NCI-H526 treated with DMSO at 0.1 percent for 48 hours (cell line): ENCODE measurements around the gene ZNF597.
"Not testable (repeated sequence)": the region's sequence is repeated elsewhere in the genome, so short reads cannot be mapped to it uniquely, and the experiment has no call there.

Experiments
- DNase-seq: peaks from one replicate; lab custom pipeline; 2025; lab: John Stamatoyannopoulos, UW

The ZNF597 gene

DNA sequence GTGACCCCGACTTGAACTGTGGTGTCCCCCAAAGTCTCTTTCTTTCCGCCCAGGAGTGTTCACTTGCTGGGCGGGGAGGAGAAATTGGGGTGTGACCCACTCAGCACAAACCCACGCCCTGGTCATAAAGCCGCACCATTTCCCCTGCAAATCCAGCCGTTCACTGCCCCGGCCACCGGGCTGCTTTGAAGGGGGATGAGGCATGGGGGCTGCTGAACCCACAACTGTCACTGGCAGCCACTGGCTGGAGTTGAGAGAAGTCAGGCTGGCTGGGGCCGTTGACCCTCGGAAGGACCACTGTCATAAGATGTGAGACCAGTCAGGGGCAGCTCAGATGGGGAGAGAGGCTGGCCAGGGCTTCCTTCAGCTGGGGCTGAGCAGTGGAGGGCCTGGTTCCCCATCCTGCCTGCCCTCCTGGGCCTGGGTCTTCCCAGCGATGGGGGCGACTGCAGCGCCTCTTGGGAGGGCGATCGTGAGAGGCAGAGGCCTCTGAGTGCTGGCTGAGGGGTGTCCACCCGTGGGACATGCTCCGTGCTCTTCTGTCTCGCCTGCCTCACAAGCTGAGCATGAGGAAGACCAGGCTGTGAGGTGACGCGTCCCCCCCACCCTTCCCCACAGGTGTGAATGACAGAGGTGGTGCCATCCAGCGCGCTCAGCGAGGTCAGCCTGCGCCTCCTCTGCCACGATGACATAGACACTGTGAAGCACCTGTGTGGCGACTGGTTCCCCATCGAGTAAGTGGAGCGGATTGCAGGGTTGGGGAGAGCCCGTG is 32.5 kb upstream of the ZNF597 start:
- DNase-seq, result no peak

DNA sequence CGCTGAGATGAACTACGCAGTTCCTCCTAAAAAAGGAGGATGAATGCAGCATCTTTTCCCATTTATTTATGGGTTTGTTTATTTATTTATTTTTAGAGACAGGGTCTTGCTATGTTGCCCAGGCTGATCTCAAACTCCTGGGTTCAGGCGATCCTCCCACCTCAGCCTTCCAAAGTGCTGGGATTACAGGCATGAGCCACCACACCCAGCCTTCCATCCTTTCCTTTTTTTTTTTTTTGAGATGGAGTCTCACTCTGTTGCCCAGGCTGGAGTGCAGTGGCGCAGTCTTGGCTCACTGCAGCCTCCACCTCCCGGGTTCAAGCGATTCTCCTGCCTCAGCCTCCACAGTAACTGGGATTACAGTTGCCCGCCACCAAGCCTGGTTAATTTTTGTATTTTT is 31.6 kb upstream of the ZNF597 start:
- not testable (repeated sequence) for DNase-seq

DNA sequence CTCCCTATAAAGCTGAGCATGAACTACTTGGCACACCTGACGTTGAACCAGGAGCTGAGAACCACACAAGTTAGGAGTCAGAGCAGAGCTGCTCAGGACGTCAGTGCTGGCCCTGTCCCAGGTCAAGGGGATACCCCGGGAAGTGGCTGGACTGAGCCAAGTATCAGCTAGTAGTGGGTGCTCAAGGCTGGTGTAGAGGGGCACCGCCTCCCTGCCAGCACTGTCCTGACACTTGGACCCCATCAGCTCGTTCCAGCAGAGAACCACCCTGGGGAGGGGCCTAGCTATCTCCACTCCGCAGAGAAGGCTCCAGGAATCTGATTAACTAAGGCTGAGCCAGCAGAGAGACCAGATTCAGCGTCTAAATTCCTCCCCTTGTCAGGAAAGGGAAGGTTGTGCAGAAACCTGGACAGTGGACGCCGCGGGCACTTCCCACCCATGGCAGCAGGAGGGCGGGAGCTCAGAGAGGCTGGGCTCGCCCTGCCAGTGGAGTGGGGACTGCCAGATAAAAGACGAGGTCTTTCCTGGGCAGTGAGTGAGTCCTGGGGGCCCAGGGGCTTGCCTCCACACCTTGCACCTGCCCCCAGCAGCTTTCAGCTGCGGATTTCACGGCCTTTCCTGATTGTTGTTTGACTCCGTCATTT is 31.0 kb upstream of the ZNF597 start:
- no peak for DNase-seq

DNA sequence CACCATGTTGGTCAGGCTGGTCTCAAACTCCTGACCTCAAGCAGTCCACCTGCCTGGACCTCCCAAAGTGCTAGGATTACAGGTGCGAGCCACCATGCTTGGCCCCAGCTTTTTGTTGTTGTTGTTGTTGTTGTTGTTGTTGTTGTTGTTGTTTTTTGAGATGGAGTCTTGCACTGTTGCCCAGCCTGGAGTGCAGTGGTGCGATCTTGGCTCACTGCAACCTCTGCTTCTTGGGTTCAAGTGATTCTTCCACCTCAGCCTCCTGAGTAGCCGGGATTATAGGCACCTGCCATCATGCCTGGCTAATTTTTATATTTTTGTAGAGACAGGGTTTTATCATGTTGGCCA is 30.3 kb upstream of the ZNF597 start:
- DNase-seq, result not testable (repeated sequence)

DNA sequence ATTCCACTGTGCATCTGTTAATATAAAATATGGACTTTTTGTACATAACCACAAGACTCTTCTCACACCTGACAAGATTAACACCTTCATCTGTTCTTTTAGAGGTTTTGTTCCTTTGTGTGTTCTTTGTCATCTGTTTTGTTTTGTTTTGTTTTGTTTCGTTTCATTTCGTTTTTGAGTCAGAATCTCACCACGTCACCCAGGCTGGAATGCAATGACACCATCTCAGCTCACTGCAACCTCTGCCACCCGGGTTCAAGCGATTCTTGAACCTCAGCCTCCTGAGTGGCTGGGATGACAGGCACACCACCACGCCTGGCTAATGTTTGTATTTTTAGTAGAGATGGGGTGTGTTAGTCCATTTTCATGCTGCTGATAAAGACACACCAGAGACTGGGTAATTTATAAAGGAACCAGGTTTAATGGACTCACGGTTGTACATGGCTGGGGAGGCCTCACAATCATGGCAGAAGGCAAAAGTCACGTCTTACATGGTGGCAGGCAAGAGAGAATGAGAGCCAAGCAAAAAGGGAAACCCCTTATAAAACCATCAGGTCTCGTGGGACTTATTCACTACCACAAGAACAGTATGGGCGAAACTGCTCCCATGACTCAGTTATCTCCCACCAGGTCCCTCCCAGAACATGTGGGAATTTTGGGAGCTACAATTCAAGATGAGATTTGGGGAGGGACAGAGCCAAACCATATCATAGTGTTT is 29.7 kb upstream of the ZNF597 start:
- no peak for DNase-seq

DNA sequence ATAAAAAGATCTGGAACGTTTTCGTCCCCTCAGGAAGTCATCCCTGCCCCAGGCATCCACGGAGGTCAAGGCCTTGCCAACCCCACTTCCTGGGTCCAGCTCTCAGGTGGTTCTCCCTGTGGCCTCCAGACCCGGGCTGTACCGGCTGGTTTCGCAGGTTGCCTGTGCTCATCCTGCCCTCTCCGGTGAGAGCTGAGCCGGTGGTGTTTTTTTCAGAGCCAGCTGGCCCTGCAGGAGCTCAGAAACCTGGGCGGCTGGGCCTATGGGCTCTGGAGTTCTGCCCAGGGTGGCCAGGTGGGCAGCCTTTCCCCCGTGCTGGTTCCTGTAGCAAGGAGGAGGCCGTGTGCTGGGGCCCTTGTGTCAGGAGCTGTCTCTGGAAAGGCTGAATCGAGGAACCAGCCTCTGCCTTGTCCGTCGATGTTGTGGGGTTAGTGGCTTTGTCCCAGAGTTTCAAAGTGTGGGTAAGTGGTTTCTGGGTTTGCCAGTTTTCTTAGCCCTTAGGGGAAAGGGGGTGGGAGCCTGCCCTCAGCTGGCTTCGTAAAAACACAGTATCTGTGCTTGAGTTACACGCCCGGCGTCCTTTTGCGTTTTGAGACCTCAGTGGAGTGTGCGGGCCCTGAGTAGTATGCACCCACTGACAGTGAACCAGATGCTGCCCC is 28.3 kb upstream of the ZNF597 start:
- no peak for DNase-seq

DNA sequence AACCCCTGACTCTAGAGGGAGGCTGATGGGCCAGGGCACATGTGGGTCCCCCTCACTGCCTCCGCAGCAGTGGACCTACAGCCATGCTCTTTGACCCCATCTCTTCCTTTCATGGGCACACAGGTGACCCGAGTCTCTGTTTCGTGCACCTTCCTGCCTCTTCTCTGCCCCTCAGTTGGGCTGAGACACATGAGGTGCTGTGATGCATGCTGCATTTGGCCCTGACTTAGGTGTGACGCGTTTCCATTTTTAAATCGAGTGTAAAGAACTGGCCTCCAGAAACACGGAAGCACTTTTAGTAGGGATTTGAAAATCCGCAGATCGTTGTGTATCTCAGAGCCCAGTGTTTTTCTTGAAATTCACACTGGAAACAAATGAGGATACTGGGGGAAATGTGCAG is 27.4 kb upstream of the ZNF597 start:
- DNase-seq, result no peak

DNA sequence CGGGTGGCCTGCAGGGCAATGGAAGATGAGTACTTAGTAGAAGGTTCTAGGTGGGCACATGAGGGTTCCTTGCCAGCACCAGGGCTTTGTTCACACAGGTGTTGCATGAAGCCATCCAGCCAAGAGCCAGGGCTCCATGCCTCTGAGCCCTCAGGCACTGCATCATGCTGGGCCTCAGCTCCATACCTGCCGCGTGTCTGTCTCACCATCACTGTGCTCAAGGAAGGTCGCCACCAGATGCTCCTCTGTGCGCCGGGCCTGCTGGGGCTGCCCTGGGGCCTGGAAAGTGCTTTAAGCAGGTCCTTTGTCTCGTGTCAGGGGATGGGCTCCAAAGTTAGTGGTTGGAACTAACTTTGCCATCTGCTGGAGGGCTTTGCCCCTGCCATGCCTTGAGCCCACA is 26.4 kb upstream of the ZNF597 start:
- DNase-seq, result no peak

DNA sequence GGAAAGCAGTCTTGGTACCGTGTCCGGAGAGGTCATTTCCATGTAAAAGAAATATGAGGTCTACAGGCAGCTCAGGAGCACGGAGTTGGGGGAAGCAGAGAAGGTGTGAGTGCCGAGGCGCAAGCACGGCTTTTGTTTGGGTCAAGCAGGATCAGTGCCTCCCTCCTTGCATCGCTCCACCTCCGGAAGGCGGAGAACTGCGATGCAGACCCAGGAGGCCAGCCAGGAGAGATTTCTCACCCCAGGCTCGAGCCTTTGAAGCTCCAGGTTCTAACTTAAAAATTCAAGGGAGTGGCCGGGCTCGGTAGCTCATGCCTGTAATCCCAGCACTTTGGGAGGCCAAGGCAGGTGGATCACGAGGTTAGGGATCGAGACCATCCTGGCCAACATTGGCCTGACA is 25.2 kb upstream of the ZNF597 start:
- DNase-seq, result no peak

DNA sequence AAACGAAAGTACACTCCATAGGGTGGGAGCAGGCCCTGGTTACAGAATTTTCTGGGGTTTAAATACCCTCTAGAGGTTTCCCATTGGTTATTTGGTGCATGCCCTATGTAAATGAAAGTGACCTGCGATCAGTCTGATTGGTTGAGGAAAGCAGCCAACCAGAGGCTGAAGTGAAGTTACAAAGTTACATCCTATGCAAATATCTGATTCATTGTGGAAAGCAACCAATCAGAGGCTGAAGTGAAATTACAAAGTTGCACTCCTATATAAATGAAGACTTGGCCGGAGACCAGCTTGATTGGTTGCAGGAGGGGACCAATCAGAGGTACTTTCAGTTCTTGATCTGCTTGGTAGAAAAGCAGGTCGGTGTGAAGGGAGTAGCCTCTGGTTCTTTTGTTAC is 24.6 kb upstream of the ZNF597 start:
- DNase-seq, result no peak

DNA sequence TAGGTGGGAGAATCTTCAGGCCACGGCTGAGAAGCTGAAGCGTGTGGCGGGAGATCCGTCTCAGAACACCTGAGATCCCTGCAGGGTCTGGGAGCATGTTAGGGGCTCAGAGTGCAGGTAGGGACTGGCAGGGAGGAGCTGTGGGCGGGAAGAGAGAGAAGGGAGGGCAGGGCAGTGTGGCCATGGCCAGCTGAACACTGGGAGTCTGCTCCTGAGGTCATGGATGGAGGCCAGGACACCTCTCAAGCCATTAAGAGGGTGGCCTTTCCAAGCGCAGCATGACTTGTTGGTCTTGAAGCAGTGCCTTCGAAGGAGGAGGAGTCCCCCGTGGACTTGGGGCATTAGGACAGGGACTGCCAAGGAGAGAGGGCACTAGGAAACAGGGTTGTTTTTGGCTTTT is 23.9 kb upstream of the ZNF597 start:
- DNase-seq, result no peak

DNA sequence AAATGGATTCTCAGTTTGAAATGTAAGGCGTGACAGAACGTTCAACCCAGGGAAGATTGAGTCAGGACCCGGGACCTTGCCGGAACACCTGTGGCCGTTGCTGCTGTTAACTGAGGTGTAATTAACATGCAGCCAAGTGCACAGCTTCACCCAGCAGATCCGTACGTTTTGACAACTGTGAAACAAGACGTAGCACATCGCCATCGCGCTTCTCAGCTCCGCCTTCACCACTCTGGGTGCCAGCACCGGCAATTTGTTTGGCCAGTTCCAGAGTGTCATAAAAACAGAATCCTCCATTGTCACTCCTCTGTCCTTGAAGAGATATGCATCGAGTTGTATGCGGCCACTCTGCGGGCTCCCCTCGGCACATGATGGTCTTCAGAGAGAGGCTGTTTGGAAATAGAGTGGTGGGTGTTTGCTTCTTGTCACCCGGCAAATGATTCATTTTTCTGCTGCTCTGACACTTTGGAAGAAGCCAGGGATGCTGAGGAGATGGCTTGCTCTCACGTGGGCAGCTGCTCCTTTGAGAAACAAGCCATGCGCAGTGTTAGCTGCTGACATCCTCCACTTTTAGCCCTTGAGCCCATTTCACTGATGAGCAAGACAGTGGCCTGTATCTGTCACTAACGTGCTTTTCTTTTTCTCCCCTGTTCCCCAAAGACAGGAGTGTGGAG is 22.7 kb upstream of the ZNF597 start:
- DNase-seq, result no peak

DNA sequence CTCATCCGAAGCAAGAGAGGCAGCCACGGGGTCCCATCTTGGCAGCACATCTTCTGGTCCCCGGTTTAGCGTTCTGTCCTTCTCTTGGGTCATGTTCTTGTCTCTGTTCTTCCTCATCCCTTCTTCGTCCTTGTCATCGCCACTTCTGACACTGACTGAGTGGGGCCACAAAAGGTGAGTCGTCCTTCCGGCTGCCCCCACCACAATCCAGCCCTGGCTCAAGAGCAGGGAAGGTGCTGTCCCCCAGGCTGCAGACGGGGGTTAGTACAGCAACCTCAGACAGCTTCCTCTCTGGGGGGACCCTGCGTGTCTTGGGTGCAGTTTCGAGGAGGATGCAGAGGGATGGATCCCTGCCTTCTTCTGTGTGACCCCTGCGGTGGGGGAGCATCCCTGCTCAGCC is 22.0 kb upstream of the ZNF597 start:
- no peak for DNase-seq

DNA sequence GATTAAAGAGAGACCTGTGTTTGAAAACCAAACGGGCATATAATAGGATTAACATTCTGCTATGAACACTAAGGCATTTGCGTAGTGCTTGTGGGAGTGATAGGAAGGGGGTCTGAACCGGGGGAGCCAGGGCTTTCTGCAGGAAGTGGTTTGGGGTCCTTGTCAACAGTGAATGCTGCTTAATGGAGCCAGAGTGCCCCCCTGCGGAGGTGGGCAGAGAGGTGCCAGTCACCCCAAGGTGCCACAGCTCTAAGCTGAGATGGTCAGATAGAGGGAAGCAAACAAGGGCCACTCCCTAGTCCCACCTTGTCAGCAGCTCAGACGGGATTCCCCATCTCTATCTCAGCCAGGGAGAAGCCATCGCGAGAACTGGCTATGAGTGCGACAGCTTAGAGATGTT is 17.8 kb upstream of the ZNF597 start:
- no peak for DNase-seq

DNA sequence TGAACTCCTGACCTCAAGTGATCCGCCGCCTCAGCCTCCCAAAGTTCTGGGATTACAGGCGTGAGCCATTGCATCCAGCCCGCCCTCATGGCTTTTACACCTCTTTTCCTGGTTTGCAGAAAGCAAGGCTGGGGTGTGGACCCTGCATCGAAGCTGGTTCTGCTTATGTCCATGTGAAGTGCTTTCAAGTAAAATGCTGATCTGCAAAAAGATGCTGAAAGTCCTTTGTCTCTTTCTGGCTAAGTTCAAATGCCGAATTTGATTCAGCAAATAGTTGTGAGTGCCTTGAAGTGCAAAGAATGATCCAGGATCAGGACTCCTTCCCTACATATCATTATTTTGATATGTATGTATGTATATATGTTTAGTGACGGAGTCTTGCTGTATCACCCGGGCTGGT is 17.3 kb upstream of the ZNF597 start:
- no peak for DNase-seq

DNA sequence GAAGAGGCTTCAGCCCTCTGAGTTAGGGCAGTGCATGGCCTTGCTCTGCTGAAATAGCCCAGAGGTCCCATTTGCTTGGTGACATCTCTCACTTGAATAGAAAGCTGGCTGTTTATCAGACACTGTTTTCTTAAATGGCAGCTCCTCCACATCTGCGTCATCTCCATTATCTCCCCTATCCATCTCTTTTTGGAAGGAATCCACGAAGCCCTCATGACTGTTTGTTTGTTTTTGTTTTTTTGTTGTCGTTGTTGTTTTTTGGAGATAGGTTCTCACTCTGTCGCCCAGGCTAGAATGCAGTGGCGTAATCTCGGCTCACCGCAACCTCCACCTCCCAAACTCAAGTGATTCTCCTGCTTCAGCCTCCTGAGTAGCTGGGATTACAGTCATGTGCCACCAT is 16.8 kb upstream of the ZNF597 start:
- no peak for DNase-seq

DNA sequence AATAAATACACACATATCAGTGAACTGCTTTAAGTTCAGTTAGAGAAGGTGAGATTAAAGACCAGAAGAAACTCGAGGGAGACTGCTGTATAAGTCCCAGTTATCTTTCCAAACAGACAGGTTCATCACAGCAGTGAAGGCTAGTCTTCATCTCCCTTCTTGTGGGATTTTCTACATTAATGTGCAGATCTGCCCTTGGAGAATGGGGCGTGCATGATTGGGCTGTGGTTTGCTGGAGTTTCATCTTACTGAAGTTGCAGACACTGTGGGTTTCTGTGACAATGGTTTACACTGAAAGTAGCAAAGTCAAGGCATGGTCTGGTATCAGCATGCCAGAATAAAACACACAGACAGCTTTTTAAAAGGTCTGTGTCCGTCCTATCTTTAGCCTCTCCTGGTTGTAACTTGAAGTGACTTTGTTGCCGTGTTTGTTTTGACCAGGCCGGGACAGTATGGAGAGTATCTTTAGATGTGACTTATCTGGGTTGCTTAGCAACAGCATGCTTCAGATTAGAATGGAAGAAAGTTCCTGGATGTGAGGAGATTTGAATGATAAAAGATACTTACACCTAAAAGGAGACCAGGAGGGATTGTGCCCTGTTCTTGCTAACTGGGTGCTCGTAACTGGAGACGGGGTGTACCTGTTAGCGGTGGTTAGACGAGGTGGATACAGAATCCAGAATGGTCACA is 16.2 kb upstream of the ZNF597 start:
- DNase-seq, result no peak

DNA sequence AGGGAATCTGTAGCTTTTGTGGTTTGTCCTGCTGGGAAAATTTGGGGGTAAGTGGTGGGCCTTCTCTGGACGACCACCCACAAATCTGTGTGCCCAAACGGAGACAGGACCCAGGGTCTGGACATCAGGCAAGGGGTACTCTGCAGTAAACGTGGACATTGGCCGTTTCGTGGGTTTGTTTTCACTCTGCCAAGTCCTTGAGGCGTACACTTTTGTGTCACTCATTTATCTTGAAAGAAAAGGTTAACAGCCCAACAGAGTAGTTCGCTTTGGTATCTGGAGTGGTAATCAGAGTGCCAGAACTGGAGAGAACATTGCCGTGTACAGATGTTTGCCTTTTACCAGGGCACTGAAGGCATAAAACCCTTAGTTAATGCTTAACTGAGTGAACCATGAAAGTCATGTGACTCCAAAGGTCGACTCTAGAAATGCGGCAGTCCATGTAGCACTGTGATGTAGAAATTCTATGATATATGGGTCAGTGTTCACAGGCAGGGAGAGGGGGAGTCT is 15.6 kb upstream of the ZNF597 start:
- DNase-seq, result peak; percentile 0

DNA sequence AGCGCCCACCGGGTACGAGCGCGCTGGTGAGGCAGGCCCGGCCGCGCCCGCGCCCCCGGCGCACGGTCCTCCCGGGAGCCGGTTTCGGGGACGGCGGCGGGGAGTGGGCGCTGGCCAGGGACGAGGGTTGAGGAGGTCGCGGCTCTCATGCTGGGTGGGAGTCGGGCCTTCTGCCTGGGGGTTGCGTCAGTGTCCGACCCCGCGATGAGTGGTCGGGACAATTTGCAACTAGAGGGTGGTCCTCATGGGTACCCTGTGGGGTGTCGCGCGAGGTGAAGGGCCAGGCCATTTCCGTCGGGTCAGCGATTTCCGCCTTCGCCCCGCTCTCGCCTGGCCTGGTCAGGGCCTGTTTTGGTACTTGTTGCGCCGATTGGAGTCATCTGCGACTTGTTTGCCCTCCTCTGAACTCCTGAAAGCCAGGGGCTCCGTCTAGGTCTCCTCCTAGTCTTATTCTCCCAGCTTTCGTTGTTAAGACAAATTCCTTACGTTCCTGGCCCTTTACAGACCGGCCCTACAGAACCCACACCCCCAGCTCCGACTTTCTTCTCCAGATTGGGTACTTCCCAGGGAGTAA is 15.1 kb upstream of the ZNF597 start:
- no peak for DNase-seq

DNA sequence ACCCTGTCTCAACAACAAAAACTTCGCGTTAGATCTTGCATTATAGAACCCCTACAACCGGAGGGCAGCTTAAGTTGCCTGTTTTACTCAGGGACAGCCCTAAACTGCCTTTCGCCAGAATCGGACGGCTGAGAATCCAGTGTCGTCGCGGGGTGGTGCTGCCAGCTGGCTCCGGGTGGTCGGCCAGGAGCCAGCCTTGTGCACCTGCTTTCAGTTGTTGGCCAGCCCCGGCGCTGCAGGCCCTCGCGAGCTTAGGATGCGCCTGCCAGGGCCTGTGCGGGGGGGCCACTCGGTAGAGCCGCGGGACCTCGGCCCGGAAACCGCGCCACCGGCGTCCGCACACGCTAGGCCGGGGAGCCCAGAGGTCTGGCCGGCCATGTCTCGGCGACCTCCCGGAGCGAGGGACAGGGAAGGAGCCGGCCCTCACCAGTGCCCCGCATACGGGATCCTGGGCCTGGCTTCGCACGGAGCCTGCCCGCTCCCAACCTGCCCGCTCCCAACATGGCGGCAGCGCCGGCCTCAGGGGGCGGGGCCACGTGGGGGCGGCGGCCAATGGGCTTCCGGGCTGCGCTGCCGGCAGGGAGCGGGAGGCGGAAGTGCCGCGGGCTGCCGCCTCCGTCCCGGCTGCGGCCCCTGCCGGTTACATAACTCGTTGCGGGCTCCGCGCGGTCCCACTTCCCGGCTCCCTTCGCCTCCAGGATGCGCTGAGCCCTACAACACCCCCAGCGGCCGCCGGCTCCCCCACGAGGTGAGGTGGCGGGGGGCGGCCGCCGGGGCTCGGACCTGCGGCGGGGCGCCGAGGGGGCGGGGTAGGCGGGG is 14.3 kb upstream of the ZNF597 start:
- DNase-seq, result peak; percentile 60
